HG03460 (cell line): ENCODE measurements around the gene ACOT4.
"Not testable (repeated sequence)": the region's sequence is repeated elsewhere in the genome, so short reads cannot be mapped to it uniquely, and the experiment has no call there.

Experiments
- ATAC-seq: cut with Tn5 transposase; IDR thresholded peaks from one replicate; pipeline ENCODE4 v1.9.1; 2021; ENCODE audit not compliant: unreplicated experiment

ACOT4 gene

DNA sequence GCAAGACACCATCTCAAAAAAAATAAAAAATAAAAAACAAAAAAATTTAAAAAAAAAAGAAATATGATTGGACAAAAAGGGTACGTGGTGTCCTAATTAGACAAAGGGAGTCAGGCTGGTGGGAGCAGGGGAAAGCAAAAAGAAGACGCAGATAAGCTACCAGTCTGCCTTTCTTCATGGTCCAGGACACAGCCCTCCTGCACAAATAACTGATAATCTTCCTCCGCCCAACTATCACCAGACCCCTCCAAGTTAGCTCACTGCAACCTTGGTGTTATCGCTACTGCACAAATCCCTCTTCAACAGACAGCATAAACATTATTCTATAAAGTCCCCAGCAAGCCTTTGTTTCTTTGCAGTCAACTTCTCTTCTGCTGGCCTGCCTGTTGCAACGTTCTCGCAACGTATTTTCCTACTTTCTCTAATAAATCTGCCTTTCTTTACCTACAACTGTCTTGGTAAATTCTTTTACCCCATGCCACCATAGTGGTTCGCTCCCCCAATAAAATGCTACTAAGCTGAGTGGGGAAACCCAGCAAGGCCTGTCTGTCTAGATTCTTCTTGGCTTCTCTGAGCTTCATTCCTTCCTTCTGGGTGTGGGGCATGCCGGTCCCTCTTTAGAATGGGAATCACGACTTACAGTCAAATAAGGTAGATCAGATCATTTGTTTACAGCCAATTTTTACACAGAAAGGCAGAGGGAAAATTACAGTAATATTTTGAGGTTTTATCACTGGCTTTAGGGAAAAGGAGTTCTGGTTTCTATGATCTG, 38.5 kb downstream of the ACOT4 start:
- no peak for ATAC-seq

- peak; percentile 55 for ATAC-seq
These were observed 41.7 kb downstream of the ACOT4 start for GRCh38 chr14:73633116-73634010.

- ATAC-seq: peak; percentile 36
These were observed 42.5 kb downstream of the ACOT4 start for GRCh38 chr14:73634011-73634833.

GRCh38 chr14:73636355-73636754, 44.7 kb downstream of the ACOT4 start:
- not testable (repeated sequence) for ATAC-seq

DNA sequence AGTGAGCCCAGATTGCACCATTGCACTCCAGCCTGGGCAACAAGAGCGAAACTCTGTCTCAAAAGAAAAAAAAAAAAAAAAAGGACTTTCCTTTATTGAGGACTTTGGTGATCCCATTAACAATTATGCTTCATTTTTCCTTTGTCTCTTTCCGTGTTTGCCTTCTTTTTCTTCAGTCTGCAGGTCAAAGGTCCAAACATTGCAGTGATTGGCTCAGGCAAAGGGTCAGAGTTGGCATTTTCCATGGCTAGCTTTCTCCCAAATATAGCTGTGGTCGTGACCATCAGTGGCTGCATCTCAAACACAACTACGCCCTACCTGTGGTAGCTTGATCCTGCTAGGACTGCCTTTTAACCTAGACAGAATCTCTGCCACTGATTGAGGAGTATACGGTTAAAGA, 46.2 kb downstream of the ACOT4 start:
- ATAC-seq: no peak

- no peak for ATAC-seq
These were observed 49.2 kb downstream of the ACOT4 start for GRCh38 chr14:73640796-73641365.

- peak; percentile 96 for ATAC-seq
These were observed 53.0 kb downstream of the ACOT4 start, which contains the start of gene DNAL1 for GRCh38 chr14:73644531-73645247. Gene DNAL1 (plus strand): TSS chr14:73644986. CDS start chr14:73645040, 54 bp downstream.

GRCh38 chr14:73645248-73645610, 53.6 kb downstream of the ACOT4 start:
- ATAC-seq: no peak
